AG04450 (cell line): ENCODE data around the gene KLHL29. TPM values are rescaled to one million over a fixed set of nuclear protein-coding genes. Genes with fewer than 3 reads are reported as not detected.

Source experiments
- CTCF ChIA-PET: fragments of 300-600, 350-600 bp; formaldehyde crosslinking; extraction: SDS; loops from one replicate; lab custom pipeline; 2022; ENCODE audit warnings: antibody characterized with exemption, inconsistent platforms; lab: Charles Lee
- POLR2A ChIA-PET: fragments of 350-600 bp; formaldehyde crosslinking; extraction: SDS; loops from one replicate; lab custom pipeline; 2021; ENCODE audit warnings: antibody characterized with exemption, inconsistent platforms; lab: Yijun Ruan, JAX
- DNase-seq: peaks from one replicate; pipeline ENCODE4 v3.0.0-alpha.2; 2011; ENCODE audit warnings: low read depth, low spot score
- H3K27ac ChIP-seq: one replicate; pipeline ENCODE4 v1.5.1; 2012; ENCODE audit warnings: low read depth, low read length, control low read depth
- H3K27me3 ChIP-seq: one replicate; pipeline ENCODE4 v1.6.0; 2012; ENCODE audit warnings: low read length; ENCODE audit not compliant: control insufficient read depth, insufficient read depth
- H3K4me3 ChIP-seq: 2 replicates; pipeline ENCODE4 v1.5.1; 2011; ENCODE audit warnings: mild to moderate bottlenecking, low read depth, low read length, control low read depth
- H3K9me3 ChIP-seq: 2 replicates; pipeline ENCODE4 v1.5.1; 2012; ENCODE audit warnings: low read length; ENCODE audit not compliant: control insufficient read depth, insufficient read depth
- CTCF ChIP-seq: IDR thresholded peaks from 2 replicates; pipeline ENCODE4 v1.5.1; 2011; ENCODE audit warnings: low read depth, low read length, control low read depth, inconsistent platforms
- polyA plus RNA-seq: library from polyadenylated mRNA; depleted of rRNA; stranded (reverse); fragments of >200 nt; gene quantifications from 2 replicates; pipeline ENCODE4 v1.2.3, GENCODE V29; 2011

Gene KLHL29
- polyA plus RNA-seq, 1 experiment = 3.6 TPM

- ChIA-PET POLR2A (no interaction called here), CTCF (no interaction called here)
- Histone ChIP-seq H3K27ac (no peak overlapping the region), H3K27me3 (no peaks in the 10 kb centered on the region), H3K4me3 (no peak overlapping the region), H3K9me3 (peaks cover 37% of the 10 kb centered on the region)
- no peak for DNase-seq
- TF ChIP-seq CTCF = no peak
Observed at GRCh38 chr2:23603581-23603980, 218.6 kb downstream of the KLHL29 start.

DNA sequence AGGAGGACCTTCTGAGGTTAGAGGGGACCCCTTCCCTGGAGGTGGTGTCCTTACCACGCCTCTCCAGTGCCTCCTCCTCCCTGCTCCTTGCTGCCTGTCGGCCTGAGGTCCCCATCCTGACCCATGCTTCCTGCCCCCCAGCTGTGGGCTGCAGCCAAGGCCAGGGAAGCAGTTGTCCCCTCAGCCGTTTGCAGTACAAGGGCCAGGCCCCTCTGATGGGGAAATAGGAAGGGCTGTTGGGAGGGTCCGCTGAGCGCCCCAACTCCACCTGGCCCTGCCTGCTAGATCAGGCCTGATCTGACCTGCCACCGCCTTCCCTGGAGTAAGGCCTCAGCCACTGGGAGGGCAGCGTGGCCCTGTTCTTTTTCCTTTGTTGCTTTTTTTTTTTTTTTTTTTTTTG is 219.8 kb downstream of the KLHL29 start:
- Histone ChIP-seq H3K9me3 (peaks cover 37% of the 10 kb centered on the region), H3K27me3 (no peaks in the 10 kb centered on the region), H3K27ac (no peak overlapping the region), H3K4me3 (no peak overlapping the region)
- ChIA-PET CTCF (no interaction called here), POLR2A (interaction anchor here (0.6 kb wide), 1 partner anchor 104 kb away, joined by 3 read pairs; no protein-coding TSS in a partner anchor)
- DNase-seq = no peak
- TF ChIP-seq CTCF = no peak

DNA sequence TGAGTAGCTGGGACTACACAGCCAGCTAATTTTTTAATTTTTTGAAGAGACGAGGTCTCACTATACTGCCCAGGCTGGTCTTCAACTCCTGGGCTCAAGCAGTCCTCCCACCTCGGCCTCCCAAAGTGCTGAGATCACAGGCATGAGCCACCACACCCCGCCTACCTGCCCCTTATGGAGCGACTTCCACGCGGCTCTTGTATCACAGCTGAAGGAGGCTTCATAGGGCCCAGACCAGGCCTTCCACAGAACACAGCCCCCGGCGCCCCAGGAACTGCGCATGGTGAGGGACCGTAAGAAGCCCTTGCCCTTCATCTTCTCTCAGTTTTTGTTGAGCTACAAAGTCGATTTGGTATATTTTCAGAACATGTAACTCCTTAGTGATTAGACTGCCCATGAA is 220.3 kb downstream of the KLHL29 start:
- Histone ChIP-seq H3K4me3 (no peak overlapping the region), H3K27ac (no peak overlapping the region), H3K9me3 (peaks cover 37% of the 10 kb centered on the region), H3K27me3 (no peaks in the 10 kb centered on the region)
- CTCF ChIA-PET = no interaction called here
- no peak for TF ChIP-seq CTCF
- no peak for DNase-seq
- POLR2A ChIA-PET = interaction anchor here (0.6 kb wide), 1 partner anchor 103 kb away, joined by 3 read pairs; no protein-coding TSS in a partner anchor

- H3K9me3 ChIP-seq = peaks cover 39% of the 10 kb centered on the region
- DNase-seq = no peak
- no peak for TF ChIP-seq CTCF
- ChIA-PET POLR2A (no interaction called here), CTCF (no interaction called here)
- no peak overlapping the region for H3K4me3 ChIP-seq
- H3K27ac ChIP-seq = no peak overlapping the region
- no peaks in the 10 kb centered on the region for H3K27me3 ChIP-seq
Observed at GRCh38 chr2:23606196-23606595, 221.2 kb downstream of the KLHL29 start.

DNA sequence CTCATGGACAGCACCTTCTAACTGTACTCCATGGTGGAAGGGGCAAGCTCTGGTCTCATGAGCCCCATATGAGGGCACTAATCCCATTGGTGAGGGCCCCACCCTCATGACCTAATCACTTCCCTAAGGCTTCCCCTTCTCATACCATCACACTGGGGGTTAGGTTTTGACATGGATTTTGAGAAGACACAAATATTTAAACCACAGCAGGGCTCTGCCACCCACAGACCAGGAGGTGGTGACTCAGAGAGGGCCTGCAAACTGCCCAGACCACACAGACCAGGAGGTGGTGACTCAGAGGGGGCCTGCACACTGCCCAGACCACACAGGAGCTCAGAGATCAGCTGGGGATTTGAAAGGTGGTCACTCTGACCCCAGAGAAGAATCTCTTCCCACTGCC is 222.0 kb downstream of the KLHL29 start:
- Histone ChIP-seq H3K4me3 (no peak overlapping the region), H3K27me3 (no peaks in the 10 kb centered on the region), H3K27ac (no peak overlapping the region), H3K9me3 (peaks cover 41% of the 10 kb centered on the region)
- TF ChIP-seq CTCF = no peak
- CTCF ChIA-PET = no interaction called here
- POLR2A ChIA-PET = no interaction called here
- peak; percentile 32 for DNase-seq
